Vagina (tissue), 2 donors: ENCODE results near the gene EPHB1. TPM values are rescaled to one million over a fixed set of nuclear protein-coding genes. Genes with fewer than 3 reads are reported as not detected.

Source experiments
- DNase-seq, 2 donors: peaks; one replicate each; pipeline ENCODE4 v3.0.0-alpha.2; 2017; ENCODE audit errors: extremely low spot score in 2 of 2
- H3K27ac ChIP-seq: fragments of 200-600 bp; sonication (generic); one replicate; pipeline ENCODE4 v1.5.1; 2019
- H3K27me3 ChIP-seq: fragments of 200-600 bp; sonication (generic); one replicate; pipeline ENCODE4 v1.5.1; 2019
- H3K36me3 ChIP-seq, 2 donors: fragments of 200-600 bp; sonication (generic); one replicate each; pipeline ENCODE4 v1.5.1; 2017 to 2019
- H3K4me1 ChIP-seq: fragments of 200-600 bp; sonication (generic); one replicate; pipeline ENCODE4 v1.5.1; 2019
- H3K4me3 ChIP-seq, 2 donors: fragments of 200-600 bp; sonication (generic); 1 replicate in 1 of 2; 2 replicates in 1 of 2; pipeline ENCODE4 v1.5.1; 2016 to 2019
- H3K9me3 ChIP-seq: fragments of 200-600 bp; sonication (generic); one replicate; pipeline ENCODE4 v1.5.1; 2019
- CTCF ChIP-seq, 3 experiments: fragments of 450-650 bp in 2 of 3; fragments of 200-600 bp in 1 of 3; sonication (generic) in 1 of 3; IDR thresholded peaks; one replicate each; pipeline ENCODE4 v1.5.1; 2017 to 2019; ENCODE audit warnings: antibody characterized with exemption in 3 of 3, mild to moderate bottlenecking in 2 of 3, moderate library complexity in 2 of 3
- POLR2A ChIP-seq, 2 donors: fragments of 450-650 bp; IDR thresholded peaks; one replicate each; pipeline ENCODE4 v1.6.1; 2017; ENCODE audit warnings: antibody characterized with exemption in 2 of 2, mild to moderate bottlenecking in 2 of 2, moderate library complexity in 2 of 2
- POLR2AphosphoS5 ChIP-seq, 2 donors: sonication (generic); formaldehyde crosslinking; IDR thresholded peaks; one replicate each; pipeline ENCODE4 v1.9.0; 2017; ENCODE audit warnings: antibody characterized with exemption in 2 of 2, mild to moderate bottlenecking in 2 of 2, low read depth in 1 of 2; ENCODE audit not compliant: insufficient read depth in 1 of 2
- intact Hi-C: fragments of 100-400 bp; cut with DNase I; formaldehyde crosslinking; loops from one replicate; pipeline ENCODE4 v1.15.1; 2023
- total RNA-seq: library from RNA; depleted of rRNA; stranded (reverse); fragments of >200 nt; gene quantifications from one replicate; pipeline ENCODE4 v1.2.3, GENCODE V29; 2016

Gene EPHB1
- total RNA-seq, 1 donor from 2014 or later = 2.2 TPM

DNA sequence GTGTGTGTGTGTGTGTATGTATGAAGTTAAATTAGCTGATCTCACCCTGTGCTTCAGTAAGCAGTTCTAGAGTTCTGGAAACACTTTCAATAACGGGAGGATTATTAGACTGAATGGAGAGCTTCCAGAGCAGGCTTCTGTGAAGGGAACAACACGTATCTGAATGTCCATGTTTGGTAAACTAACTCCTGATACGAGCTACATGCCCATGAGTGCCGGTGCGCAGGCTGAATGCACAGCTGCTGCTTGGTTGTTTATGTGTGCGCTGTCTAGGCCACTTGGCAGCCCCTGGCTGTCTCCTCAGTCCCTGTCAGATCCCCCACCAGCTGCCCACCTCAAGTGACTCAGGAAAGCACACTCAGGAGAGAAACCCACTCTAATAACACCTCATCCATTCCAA lies 137.0 kb downstream of the EPHB1 start:
- no peak for DNase-seq
- Histone ChIP-seq H3K27me3 (no peaks in the 10 kb centered on the region), H3K36me3 (no peaks in the 10 kb centered on the region), H3K4me3 (no peak overlapping the region), H3K4me1 (no peaks in the 10 kb centered on the region), H3K9me3 (no peaks in the 10 kb centered on the region), H3K27ac (no peak overlapping the region)
- intact Hi-C loops = no loop called here
- no peak for TF ChIP-seq POLR2AphosphoS5 (IDR thresholded peaks at IDR 0.05; ENCODE audit: insufficient read depth in 1 of 2, low read depth in 1 of 2)
- TF ChIP-seq POLR2A (IDR thresholded peaks at IDR 0.05) = no peak
- no peak for TF ChIP-seq CTCF (IDR thresholded peaks at IDR 0.05)

- no peak overlapping the region for H3K27ac ChIP-seq
- TF ChIP-seq CTCF (IDR thresholded peaks at IDR 0.05) = no peak
- no peak for TF ChIP-seq POLR2A (IDR thresholded peaks at IDR 0.05)
- no peak for TF ChIP-seq POLR2AphosphoS5 (IDR thresholded peaks at IDR 0.05; ENCODE audit: insufficient read depth in 1 of 2, low read depth in 1 of 2)
- H3K9me3 ChIP-seq = no peaks in the 10 kb centered on the region
- no peaks in the 10 kb centered on the region for H3K36me3 ChIP-seq
- intact Hi-C loops = no loop called here
- no peaks in the 10 kb centered on the region for H3K27me3 ChIP-seq
- no peaks in the 10 kb centered on the region for H3K4me1 ChIP-seq
- no peak for DNase-seq
- H3K4me3 ChIP-seq = no peak overlapping the region
These were observed 138.9 kb downstream of the EPHB1 start for GRCh38 chr3:134933997-134934396.

DNA sequence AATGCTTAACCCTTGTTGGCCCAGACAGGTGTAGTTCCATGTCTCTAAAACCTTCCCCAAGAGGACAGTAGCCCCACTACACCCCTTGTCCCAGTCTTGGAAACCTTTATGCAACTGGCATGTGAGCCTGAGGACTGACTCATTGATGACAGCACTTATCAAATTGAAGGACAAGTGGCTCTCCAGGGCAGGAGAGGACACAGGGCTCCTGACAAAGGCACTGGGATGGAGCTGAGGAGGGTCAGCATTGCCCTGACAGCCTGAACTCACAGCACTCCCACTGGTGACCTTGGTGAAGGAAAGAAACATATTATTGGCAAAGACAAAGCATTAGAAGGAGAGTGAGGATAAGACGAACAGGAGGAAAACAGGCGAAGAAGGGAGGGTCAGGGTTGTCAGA lies 139.9 kb downstream of the EPHB1 start:
- Histone ChIP-seq H3K9me3 (no peaks in the 10 kb centered on the region), H3K4me3 (no peak overlapping the region), H3K4me1 (no peaks in the 10 kb centered on the region), H3K27me3 (no peaks in the 10 kb centered on the region), H3K36me3 (no peaks in the 10 kb centered on the region), H3K27ac (no peak overlapping the region)
- TF ChIP-seq POLR2AphosphoS5 (IDR thresholded peaks at IDR 0.05; ENCODE audit: insufficient read depth in 1 of 2, low read depth in 1 of 2) = no peak
- TF ChIP-seq CTCF (IDR thresholded peaks at IDR 0.05) = no peak
- TF ChIP-seq POLR2A (IDR thresholded peaks at IDR 0.05) = no peak
- no peak for DNase-seq
- intact Hi-C loops = no loop called here

GRCh38 chr3:134937256-134938028 lies 142.4 kb downstream of the EPHB1 start:
- intact Hi-C loops = no loop called here
- Histone ChIP-seq H3K4me1 (no peaks in the 10 kb centered on the region), H3K9me3 (no peaks in the 10 kb centered on the region), H3K27ac (no peak overlapping the region), H3K36me3 (no peaks in the 10 kb centered on the region), H3K27me3 (no peaks in the 10 kb centered on the region), H3K4me3 (no peak overlapping the region)
- TF ChIP-seq POLR2A (IDR thresholded peaks at IDR 0.05) = no peak
- TF ChIP-seq CTCF (IDR thresholded peaks at IDR 0.05) = no peak
- TF ChIP-seq POLR2AphosphoS5 (IDR thresholded peaks at IDR 0.05; ENCODE audit: insufficient read depth in 1 of 2, low read depth in 1 of 2) = no peak
- DNase-seq = no peak

- Histone ChIP-seq H3K36me3 (no peaks in the 10 kb centered on the region), H3K4me1 (no peaks in the 10 kb centered on the region), H3K9me3 (no peaks in the 10 kb centered on the region), H3K27me3 (no peaks in the 10 kb centered on the region), H3K4me3 (no peak overlapping the region), H3K27ac (no peak overlapping the region)
- intact Hi-C loops = no loop called here
- no peak for DNase-seq
- TF ChIP-seq CTCF (IDR thresholded peaks at IDR 0.05) (no peak), POLR2AphosphoS5 (IDR thresholded peaks at IDR 0.05; ENCODE audit: insufficient read depth in 1 of 2, low read depth in 1 of 2) (no peak), POLR2A (IDR thresholded peaks at IDR 0.05) (no peak)
These were observed 143.0 kb downstream of the EPHB1 start for GRCh38 chr3:134938029-134938525.
